OCI-LY1 (cell line): ENCODE results near the gene ZGRF1.

Experiments
- H2AFZ ChIP-seq: fragments of 200-600 bp; sonication (generic), shearing (Covaris generic); 2 replicates; pipeline ENCODE4 v1.6.0; 2014; ENCODE audit warnings: antibody characterized with exemption, mild to moderate bottlenecking, low read length
- H3F3A ChIP-seq: fragments of 200-600 bp; sonication (generic), shearing (Covaris generic); 2 replicates; pipeline ENCODE4 v1.6.0; 2014; ENCODE audit warnings: mild to moderate bottlenecking, antibody characterized with exemption, low read length, moderate library complexity; ENCODE audit not compliant: insufficient read depth
- H3K27ac ChIP-seq: fragments of 200-600 bp; sonication (generic); 2 replicates; pipeline ENCODE4 v1.5.1; 2014; ENCODE audit warnings: low read length, mixed run types, mild to moderate bottlenecking, low read depth; ENCODE audit not compliant: poor library complexity, severe bottlenecking
- H3K27me3 ChIP-seq: fragments of 200-600 bp; sonication (generic); 2 replicates; pipeline ENCODE4 v1.6.0; 2014; ENCODE audit warnings: antibody characterized with exemption, mild to moderate bottlenecking, low read length, moderate library complexity; ENCODE audit not compliant: insufficient read depth
- H3K36me3 ChIP-seq: fragments of 200-600 bp; sonication (generic); 2 replicates; pipeline ENCODE4 v1.6.1; 2014; ENCODE audit warnings: mild to moderate bottlenecking, antibody characterized with exemption, low read length, moderate library complexity, mixed read lengths; ENCODE audit not compliant: insufficient read depth
- H3K4me1 ChIP-seq: fragments of 200-600 bp; sonication (generic); 2 replicates; pipeline ENCODE4 v1.5.1; 2014; ENCODE audit warnings: mild to moderate bottlenecking, low read length, moderate library complexity; ENCODE audit not compliant: insufficient read depth, severe bottlenecking
- H3K4me2 ChIP-seq: fragments of 200-600 bp; sonication (generic), shearing (Covaris generic); 2 replicates; pipeline ENCODE4 v1.6.1; 2014; ENCODE audit warnings: low read length
- H3K4me3 ChIP-seq: fragments of 200-600 bp; sonication (generic); 2 replicates; pipeline ENCODE4 v1.5.1; 2014; ENCODE audit warnings: low read length, low read depth, mild to moderate bottlenecking, mixed read lengths; ENCODE audit not compliant: poor library complexity, severe bottlenecking
- H3K79me2 ChIP-seq: fragments of 200-600 bp; shearing (Covaris generic); 2 replicates; pipeline ENCODE4 v1.6.1; 2016; ENCODE audit warnings: mixed run types, low read length, mixed read lengths; ENCODE audit not compliant: insufficient read depth
- H3K9ac ChIP-seq: fragments of 200-600 bp; sonication (generic), shearing (Covaris generic); 2 replicates; pipeline ENCODE4 v1.6.1; 2014; ENCODE audit warnings: mild to moderate bottlenecking, low read length, mixed read lengths
- H3K9me2 ChIP-seq: fragments of 200-600 bp; sonication (generic), shearing (Covaris generic); 2 replicates; pipeline ENCODE4 v1.6.1; 2014; ENCODE audit warnings: low read depth, mild to moderate bottlenecking, low read length, mixed read lengths
- H3K9me3 ChIP-seq: fragments of 200-600 bp; shearing (Covaris generic); 2 replicates; pipeline ENCODE4 v1.6.1; 2014; ENCODE audit warnings: low read length, mixed read lengths
- H4K20me1 ChIP-seq: fragments of 200-600 bp; sonication (generic), shearing (Covaris generic); 2 replicates; pipeline ENCODE4 v1.6.0; 2016; ENCODE audit warnings: mild to moderate bottlenecking, low read length; ENCODE audit not compliant: insufficient read depth
- EZH2 ChIP-seq: fragments of 200-600 bp; sonication (generic), shearing (Covaris generic); IDR thresholded peaks from 2 replicates; pipeline ENCODE4 v1.8.0; 2017; ENCODE audit warnings: borderline replicate concordance, mixed run types, mild to moderate bottlenecking, antibody characterized with exemption, low read length, moderate library complexity, mixed read lengths
- TF ChIP-seq, protein P1 (sequence below): fragments of 200-600 bp; sonication (generic), shearing (Covaris generic); IDR thresholded peaks from 2 replicates; pipeline ENCODE4 v1.5.1; 2017; ENCODE audit warnings: mild to moderate bottlenecking, antibody characterized with exemption, low read length, moderate library complexity, mixed read lengths

Gene ZGRF1

GRCh38 chr4:112552668-112553067, 84.0 kb downstream of the ZGRF1 start:
- H3K9ac ChIP-seq, result no peak overlapping the region
- no peaks in the 10 kb centered on the region for H3K9me2 ChIP-seq
- H4K20me1 ChIP-seq, result no peaks in the 10 kb centered on the region
- TF ChIP-seq, protein P1, sequence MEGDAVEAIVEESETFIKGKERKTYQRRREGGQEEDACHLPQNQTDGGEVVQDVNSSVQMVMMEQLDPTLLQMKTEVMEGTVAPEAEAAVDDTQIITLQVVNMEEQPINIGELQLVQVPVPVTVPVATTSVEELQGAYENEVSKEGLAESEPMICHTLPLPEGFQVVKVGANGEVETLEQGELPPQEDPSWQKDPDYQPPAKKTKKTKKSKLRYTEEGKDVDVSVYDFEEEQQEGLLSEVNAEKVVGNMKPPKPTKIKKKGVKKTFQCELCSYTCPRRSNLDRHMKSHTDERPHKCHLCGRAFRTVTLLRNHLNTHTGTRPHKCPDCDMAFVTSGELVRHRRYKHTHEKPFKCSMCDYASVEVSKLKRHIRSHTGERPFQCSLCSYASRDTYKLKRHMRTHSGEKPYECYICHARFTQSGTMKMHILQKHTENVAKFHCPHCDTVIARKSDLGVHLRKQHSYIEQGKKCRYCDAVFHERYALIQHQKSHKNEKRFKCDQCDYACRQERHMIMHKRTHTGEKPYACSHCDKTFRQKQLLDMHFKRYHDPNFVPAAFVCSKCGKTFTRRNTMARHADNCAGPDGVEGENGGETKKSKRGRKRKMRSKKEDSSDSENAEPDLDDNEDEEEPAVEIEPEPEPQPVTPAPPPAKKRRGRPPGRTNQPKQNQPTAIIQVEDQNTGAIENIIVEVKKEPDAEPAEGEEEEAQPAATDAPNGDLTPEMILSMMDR, result no peak
- no peak for TF ChIP-seq EZH2
- no peaks in the 10 kb centered on the region for H3F3A ChIP-seq
- no peak overlapping the region for H2AFZ ChIP-seq
- no peaks in the 10 kb centered on the region for H3K9me3 ChIP-seq
- no peaks in the 10 kb centered on the region; the same call in 1 of the 2 replicates for H3K36me3 ChIP-seq
- H3K4me3 ChIP-seq, result no peak overlapping the region
- no peaks in the 10 kb centered on the region for H3K79me2 ChIP-seq
- H3K27me3 ChIP-seq, result no peaks in the 10 kb centered on the region
- no peak overlapping the region for H3K27ac ChIP-seq
- no peaks in the 10 kb centered on the region for H3K4me1 ChIP-seq
- H3K4me2 ChIP-seq, result no peak overlapping the region

DNA sequence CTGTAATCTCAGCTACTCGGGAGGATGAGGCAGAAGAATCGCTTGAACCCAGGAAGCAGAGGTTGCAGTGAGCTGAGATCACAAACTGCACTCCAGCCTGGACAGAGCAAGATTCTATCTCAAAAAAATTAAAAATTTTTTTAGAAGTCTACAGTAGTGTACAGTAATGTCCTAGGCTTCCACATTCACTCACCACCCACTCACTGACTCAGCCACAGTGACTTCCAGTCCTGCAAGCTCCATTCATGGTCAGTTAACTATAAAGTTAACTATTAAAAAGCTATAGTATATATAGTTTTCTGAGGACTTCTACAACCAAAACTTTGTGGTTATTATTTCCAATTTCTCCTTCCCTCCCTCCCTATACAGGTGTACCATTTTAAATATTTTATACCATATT, 86.0 kb downstream of the ZGRF1 start:
- no peaks in the 10 kb centered on the region for H3K36me3 ChIP-seq
- no peaks in the 10 kb centered on the region for H3K4me1 ChIP-seq
- H2AFZ ChIP-seq, result no peak overlapping the region
- H4K20me1 ChIP-seq, result no peaks in the 10 kb centered on the region
- H3K9me3 ChIP-seq, result no peaks in the 10 kb centered on the region
- no peak overlapping the region for H3K4me3 ChIP-seq
- no peaks in the 10 kb centered on the region for H3K27me3 ChIP-seq
- no peak overlapping the region for H3K27ac ChIP-seq
- no peaks in the 10 kb centered on the region for H3K79me2 ChIP-seq
- H3F3A ChIP-seq, result no peaks in the 10 kb centered on the region
- H3K4me2 ChIP-seq, result no peak overlapping the region
- no peak overlapping the region for H3K9ac ChIP-seq
- H3K9me2 ChIP-seq, result no peaks in the 10 kb centered on the region
- TF ChIP-seq, protein P1, result no peak
- no peak for TF ChIP-seq EZH2

GRCh38 chr4:112546476-112546875, 90.2 kb downstream of the ZGRF1 start:
- no peak overlapping the region for H3K4me3 ChIP-seq
- no peak overlapping the region for H3K27ac ChIP-seq
- no peak overlapping the region for H3K4me2 ChIP-seq
- H3K36me3 ChIP-seq, result no peaks in the 10 kb centered on the region
- H3K79me2 ChIP-seq, result no peaks in the 10 kb centered on the region
- H3F3A ChIP-seq, result no peaks in the 10 kb centered on the region
- no peaks in the 10 kb centered on the region for H4K20me1 ChIP-seq
- H3K27me3 ChIP-seq, result no peaks in the 10 kb centered on the region
- H3K9me3 ChIP-seq, result no peaks in the 10 kb centered on the region
- no peak for TF ChIP-seq EZH2
- H2AFZ ChIP-seq, result no peak overlapping the region
- H3K9ac ChIP-seq, result no peak overlapping the region
- H3K4me1 ChIP-seq, result no peaks in the 10 kb centered on the region
- no peaks in the 10 kb centered on the region for H3K9me2 ChIP-seq

DNA sequence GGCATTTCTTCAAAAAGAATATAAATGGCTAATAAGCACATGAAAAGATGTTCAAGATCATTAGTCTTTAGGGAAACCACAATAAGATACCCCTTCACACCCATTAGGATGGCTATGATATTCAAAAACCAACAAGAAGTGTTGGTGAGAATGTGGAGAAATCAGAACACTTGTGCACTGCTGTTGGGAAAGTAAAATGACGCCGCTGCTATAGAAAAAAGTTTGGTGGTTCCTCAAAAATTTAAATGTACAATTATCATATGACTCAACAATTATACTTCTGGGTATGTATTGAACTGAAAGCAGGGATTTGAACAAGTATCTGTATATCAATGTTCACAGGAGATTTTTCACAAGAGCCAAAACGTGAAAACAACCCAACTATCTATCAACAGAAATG, 91.4 kb downstream of the ZGRF1 start:
- TF ChIP-seq, protein P1, result no peak
- no peak for TF ChIP-seq EZH2
- H3K9me3 ChIP-seq, result no peaks in the 10 kb centered on the region
- H3K79me2 ChIP-seq, result no peaks in the 10 kb centered on the region
- H3F3A ChIP-seq, result no peaks in the 10 kb centered on the region
- H4K20me1 ChIP-seq, result no peaks in the 10 kb centered on the region
- no peaks in the 10 kb centered on the region for H3K4me1 ChIP-seq
- H3K27me3 ChIP-seq, result no peaks in the 10 kb centered on the region
- H3K9ac ChIP-seq, result no peak overlapping the region
- no peak overlapping the region for H2AFZ ChIP-seq
- H3K36me3 ChIP-seq, result no peaks in the 10 kb centered on the region
- H3K9me2 ChIP-seq, result no peaks in the 10 kb centered on the region
- H3K27ac ChIP-seq, result no peak overlapping the region
- no peak overlapping the region for H3K4me2 ChIP-seq
- no peak overlapping the region for H3K4me3 ChIP-seq
